ENCODE measurements around the gene SPTBN4. TPM values are rescaled to one million over a fixed set of nuclear protein-coding genes. Genes with fewer than 3 reads are reported as not detected.
"Not testable (repeated sequence)": the region's sequence is repeated elsewhere in the genome, so short reads cannot be mapped to it uniquely, and the experiment has no call there.

SPTBN4 gene
- total RNA-seq, 1 experiment from 2014 or later = 6.3 TPM

- no peak for DNase-seq (ENCODE audit: low read depth)
- in situ Hi-C loops (cut with HindIII; ENCODE audit: low pct_unique_long_range_greater_than_20kb, low sequenced_read_pairs) = no loop called here
Observed at GRCh38 chr19:40494191-40494838, 27.5 kb downstream of the SPTBN4 start.

- no peak for DNase-seq (ENCODE audit: low read depth)
- in situ Hi-C loops (cut with HindIII; ENCODE audit: low pct_unique_long_range_greater_than_20kb, low sequenced_read_pairs) = no loop called here
Observed at GRCh38 chr19:40497214-40497613, 30.4 kb downstream of the SPTBN4 start.

GRCh38 chr19:40499320-40499719 lies 32.5 kb downstream of the SPTBN4 start:
- no peak for DNase-seq (ENCODE audit: low read depth)
- in situ Hi-C loops (cut with HindIII; ENCODE audit: low pct_unique_long_range_greater_than_20kb, low sequenced_read_pairs) = no loop called here

- DNase-seq (ENCODE audit: low read depth); in situ Hi-C loops (cut with HindIII; ENCODE audit: low pct_unique_long_range_greater_than_20kb, low sequenced_read_pairs): not testable (repeated sequence)
Observed at GRCh38 chr19:40500678-40501530, 34.1 kb downstream of the SPTBN4 start.

- DNase-seq (ENCODE audit: low read depth) = no peak
- in situ Hi-C loops (cut with HindIII; ENCODE audit: low pct_unique_long_range_greater_than_20kb, low sequenced_read_pairs) = no loop called here
Observed at GRCh38 chr19:40501599-40501998, 34.8 kb downstream of the SPTBN4 start.

- no peak for DNase-seq (ENCODE audit: low read depth)
- in situ Hi-C loops (cut with HindIII; ENCODE audit: low pct_unique_long_range_greater_than_20kb, low sequenced_read_pairs) = no loop called here
Observed at GRCh38 chr19:40502081-40502480, 35.3 kb downstream of the SPTBN4 start.

GRCh38 chr19:40502647-40503319 lies 36.0 kb downstream of the SPTBN4 start:
- in situ Hi-C loops (cut with HindIII; ENCODE audit: low pct_unique_long_range_greater_than_20kb, low sequenced_read_pairs) = no loop called here
- no peak for DNase-seq (ENCODE audit: low read depth)

- no peak for DNase-seq (ENCODE audit: low read depth)
- in situ Hi-C loops (cut with HindIII; ENCODE audit: low pct_unique_long_range_greater_than_20kb, low sequenced_read_pairs) = no loop called here
Observed at GRCh38 chr19:40503320-40503695, 36.5 kb downstream of the SPTBN4 start.

- no peak for DNase-seq (ENCODE audit: low read depth)
Observed at GRCh38 chr19:40506099-40506498, 39.3 kb downstream of the SPTBN4 start.

GRCh38 chr19:40507892-40508291 lies 41.1 kb downstream of the SPTBN4 start:
- DNase-seq (ENCODE audit: low read depth) = no peak
- in situ Hi-C loops (cut with HindIII; ENCODE audit: low pct_unique_long_range_greater_than_20kb, low sequenced_read_pairs) = no loop called here

More at GRCh38 chr19:40506099-40506498, 39.3 kb downstream of the SPTBN4 start:
- in situ Hi-C loops (cut with HindIII; ENCODE audit: low pct_unique_long_range_greater_than_20kb, low sequenced_read_pairs) = no loop called here

- no peak for DNase-seq (ENCODE audit: low read depth)
- in situ Hi-C loops (cut with HindIII; ENCODE audit: low pct_unique_long_range_greater_than_20kb, low sequenced_read_pairs) = no loop called here
Observed at GRCh38 chr19:40508739-40509260, 42.0 kb downstream of the SPTBN4 start.

GRCh38 chr19:40510526-40511115 lies 43.8 kb downstream of the SPTBN4 start:
- in situ Hi-C loops (cut with HindIII; ENCODE audit: low pct_unique_long_range_greater_than_20kb, low sequenced_read_pairs) = no loop called here
- DNase-seq (ENCODE audit: low read depth) = peak; percentile 46

- no peak for DNase-seq (ENCODE audit: low read depth)
- in situ Hi-C loops (cut with HindIII; ENCODE audit: low pct_unique_long_range_greater_than_20kb, low sequenced_read_pairs) = no loop called here
Observed at GRCh38 chr19:40511487-40511886, 44.7 kb downstream of the SPTBN4 start.

- in situ Hi-C loops (cut with HindIII; ENCODE audit: low pct_unique_long_range_greater_than_20kb, low sequenced_read_pairs) = no loop called here
- DNase-seq (ENCODE audit: low read depth) = no peak
Observed at GRCh38 chr19:40512110-40512472, 45.3 kb downstream of the SPTBN4 start.

GRCh38 chr19:40512473-40513344 lies 45.9 kb downstream of the SPTBN4 start:
- in situ Hi-C loops (cut with HindIII; ENCODE audit: low pct_unique_long_range_greater_than_20kb, low sequenced_read_pairs) = no loop called here
- no peak for DNase-seq (ENCODE audit: low read depth)

GRCh38 chr19:40513345-40513678 lies 46.5 kb downstream of the SPTBN4 start:
- DNase-seq (ENCODE audit: low read depth) = no peak
- in situ Hi-C loops (cut with HindIII; ENCODE audit: low pct_unique_long_range_greater_than_20kb, low sequenced_read_pairs) = no loop called here

GRCh38 chr19:40513741-40514315 lies 47.0 kb downstream of the SPTBN4 start:
- DNase-seq (ENCODE audit: low read depth) = no peak
- in situ Hi-C loops (cut with HindIII; ENCODE audit: low pct_unique_long_range_greater_than_20kb, low sequenced_read_pairs) = no loop called here

GRCh38 chr19:40517248-40517647 lies 50.4 kb downstream of the SPTBN4 start:
- in situ Hi-C loops (cut with HindIII; ENCODE audit: low pct_unique_long_range_greater_than_20kb, low sequenced_read_pairs) = no loop called here
- no peak for DNase-seq (ENCODE audit: low read depth)

Measured in Caki2 (cell line).